OCI-LY1 (cell line): ENCODE results near the gene INSYN1.

ENCODE experiments used
- EZH2 ChIP-seq: fragments of 200-600 bp; sonication (generic), shearing (Covaris generic); IDR thresholded peaks from 2 replicates; pipeline ENCODE4 v1.8.0; 2017; ENCODE audit warnings: borderline replicate concordance, mixed run types, mild to moderate bottlenecking, antibody characterized with exemption, low read length, moderate library complexity, mixed read lengths
- TF ChIP-seq, protein P1 (sequence below): fragments of 200-600 bp; sonication (generic), shearing (Covaris generic); IDR thresholded peaks from 2 replicates; pipeline ENCODE4 v1.5.1; 2017; ENCODE audit warnings: mild to moderate bottlenecking, antibody characterized with exemption, low read length, moderate library complexity, mixed read lengths

DNA sequence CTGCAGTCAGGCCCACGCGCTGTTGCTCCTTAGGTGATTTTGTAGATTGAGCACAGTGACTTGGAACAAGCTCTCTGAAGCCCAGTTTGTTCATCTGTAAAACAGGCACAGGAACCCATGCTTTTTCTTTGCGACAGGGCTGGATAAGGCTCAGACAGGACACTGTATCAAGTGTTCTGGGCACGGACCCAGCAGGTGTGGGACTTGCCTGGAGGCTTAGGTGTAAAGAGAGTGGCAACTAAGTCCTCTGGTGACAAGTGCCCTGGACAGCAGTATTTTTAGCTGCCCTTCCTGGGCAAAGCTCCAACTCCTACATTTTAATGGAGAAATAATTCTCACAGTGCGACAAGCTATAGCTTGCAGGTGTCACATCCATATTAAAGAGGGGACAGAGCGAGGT is 36.7 kb downstream of the INSYN1 start:
- TF ChIP-seq, protein P1, sequence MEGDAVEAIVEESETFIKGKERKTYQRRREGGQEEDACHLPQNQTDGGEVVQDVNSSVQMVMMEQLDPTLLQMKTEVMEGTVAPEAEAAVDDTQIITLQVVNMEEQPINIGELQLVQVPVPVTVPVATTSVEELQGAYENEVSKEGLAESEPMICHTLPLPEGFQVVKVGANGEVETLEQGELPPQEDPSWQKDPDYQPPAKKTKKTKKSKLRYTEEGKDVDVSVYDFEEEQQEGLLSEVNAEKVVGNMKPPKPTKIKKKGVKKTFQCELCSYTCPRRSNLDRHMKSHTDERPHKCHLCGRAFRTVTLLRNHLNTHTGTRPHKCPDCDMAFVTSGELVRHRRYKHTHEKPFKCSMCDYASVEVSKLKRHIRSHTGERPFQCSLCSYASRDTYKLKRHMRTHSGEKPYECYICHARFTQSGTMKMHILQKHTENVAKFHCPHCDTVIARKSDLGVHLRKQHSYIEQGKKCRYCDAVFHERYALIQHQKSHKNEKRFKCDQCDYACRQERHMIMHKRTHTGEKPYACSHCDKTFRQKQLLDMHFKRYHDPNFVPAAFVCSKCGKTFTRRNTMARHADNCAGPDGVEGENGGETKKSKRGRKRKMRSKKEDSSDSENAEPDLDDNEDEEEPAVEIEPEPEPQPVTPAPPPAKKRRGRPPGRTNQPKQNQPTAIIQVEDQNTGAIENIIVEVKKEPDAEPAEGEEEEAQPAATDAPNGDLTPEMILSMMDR, result no peak
- no peak for TF ChIP-seq EZH2
